Prostate gland (tissue), 2 donors: ENCODE data around the gene ANO8.

ENCODE experiments used
- CTCF ChIP-seq, 4 experiments: fragments of 200-600 bp in 2 of 4; fragments of 450-650 bp in 2 of 4; sonication (generic) in 2 of 4; IDR thresholded peaks; 1 replicate in 3 of 4; 2 replicates in 1 of 4; pipeline ENCODE4 v1.5.1; 2016 to 2019; ENCODE audit warnings: antibody characterized with exemption in 4 of 4, mild to moderate bottlenecking in 2 of 4, moderate library complexity in 2 of 4
- POLR2A ChIP-seq: fragments of 450-650 bp; IDR thresholded peaks from one replicate; pipeline ENCODE4 v1.6.1; 2016; ENCODE audit warnings: antibody characterized with exemption, mild to moderate bottlenecking

GRCh38 chr19:17324357-17325114 is 10.1 kb downstream of the ANO8 start:
- TF ChIP-seq CTCF (IDR thresholded peaks at IDR 0.05) (no peak), POLR2A (no peak)
